H1 (cell line): ENCODE results near the gene CPSF4. TPM values are rescaled to one million over a fixed set of nuclear protein-coding genes. Genes with fewer than 3 reads are reported as not detected.

Experiments used
- RAD21 ChIP-seq, 2 experiments: IDR thresholded peaks in 1 of 2; conservative IDR thresholded peaks in 1 of 2; 2 replicates each; pipeline ENCODE4 v1.6.1; 2011; ENCODE audit warnings: low read depth in 2 of 2, low read length in 2 of 2, improper control_type of control experiment in 1 of 2, inconsistent platforms in 1 of 2, mild to moderate bottlenecking in 1 of 2, moderate library complexity in 1 of 2
- YY1 ChIP-seq: IDR thresholded peaks from 2 replicates; pipeline ENCODE4 v1.6.1; 2011; ENCODE audit warnings: low read depth, mild to moderate bottlenecking, low read length
- polyA plus RNA-seq, 7 experiments: library from polyadenylated mRNA; depleted of rRNA in 3 of 7; stranded (reverse) in 5 of 7; unstranded in 2 of 7; fragments of >200 nt in 5 of 7; fragments of 200-250 nt in 2 of 7; gene quantifications; 1 replicate in 5 of 7; 2 replicates in 1 of 7; 4 replicates in 1 of 7; pipeline versions ENCODE4 v1.2.1 to v1.2.3, GENCODE V29; 2011 to 2013; ENCODE audit warnings: missing spikeins in 2 of 7, mixed read lengths in 2 of 7
- total RNA-seq: library from RNA; stranded (reverse); fragmentation: NEBNext Ultra II Directional; extraction: Animal tissue kit (Norgen Biotek cat#: 25700); gene quantifications from 2 replicates; pipeline ENCODE4 v1.2.1, GENCODE V29; 2021

Gene CPSF4
- total and polyA plus RNA-seq, 2 of the 8 experiments (the other 6 are each of a cell fraction or from before 2014, with no cell fraction given) = 77.5 to 103 TPM

DNA sequence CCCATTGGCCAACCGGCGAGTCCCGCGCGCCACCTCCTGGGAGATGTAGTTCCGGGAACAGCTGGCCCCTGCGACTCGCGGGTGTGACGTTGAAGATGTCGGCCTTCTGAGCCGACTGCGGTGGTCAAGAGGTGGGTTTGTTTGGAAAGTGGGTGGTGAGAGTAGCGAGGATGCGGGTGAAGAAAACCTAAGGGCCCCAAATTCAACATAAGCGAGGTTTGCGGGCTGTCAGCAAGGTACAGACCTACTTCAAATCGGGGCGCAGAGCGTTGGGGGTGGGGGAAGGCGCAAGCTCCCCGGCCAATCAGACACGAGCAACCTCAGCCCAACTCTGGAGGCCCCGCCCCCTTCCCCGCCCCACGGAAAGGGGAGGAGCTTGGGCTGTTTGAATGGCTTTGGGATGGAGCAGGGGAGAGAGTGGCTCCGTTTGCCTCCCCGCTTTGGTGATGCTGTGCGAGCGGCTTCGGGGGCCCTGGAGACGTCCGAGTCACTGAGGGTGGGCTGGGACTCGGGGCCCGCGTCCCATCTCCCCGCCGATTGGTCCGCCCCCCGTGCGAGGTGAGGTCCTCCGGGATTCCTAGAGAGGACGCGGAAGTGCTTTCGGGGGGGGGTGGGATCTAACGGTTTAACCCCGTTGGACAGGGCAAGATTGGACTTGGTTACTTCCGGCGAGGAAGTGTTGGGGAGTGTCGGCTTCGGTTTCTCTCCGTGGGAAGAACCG, 66.0 kb downstream of the CPSF4 start, which contains the start of gene ZKSCAN5 (continued):
- TF ChIP-seq RAD21 (IDR thresholded peaks at IDR 0.05 in 1 of 2, conservative IDR thresholded peaks at IDR 0.05 in 1 of 2; ENCODE audit: low read depth in 2 of 2, low read length in 2 of 2) = no peak
- 0 out of 2 replicates have a peak, but pooled peaks have one; percentile 32 for TF ChIP-seq YY1
